Endothelial cell of umbilical vein (primary cell): Measurements from ENCODE around the gene LILRA6. TPM values are rescaled to one million over a fixed set of nuclear protein-coding genes. Genes with fewer than 3 reads are reported as not detected.

Source experiments
- BruUV-seq: library from RNA; stranded (reverse); fragments of 400-500 nt; replicated peaks from 2 replicates; lab custom pipeline; 2021; lab: Mats Ljungman, UMichigan
- CTCF ChIA-PET: fragments of 300-600, 350-600 bp; sonication (Branson Sonifier 250); formaldehyde crosslinking; loops from one replicate; lab custom pipeline; 2021; ENCODE audit warnings: antibody characterized with exemption, inconsistent platforms; lab: Charles Lee
- POLR2A ChIA-PET: fragments of 300-600, 350-600 bp; sonication (Branson Sonifier 250); formaldehyde crosslinking; loops from one replicate; lab custom pipeline; 2021; ENCODE audit warnings: antibody characterized with exemption, inconsistent platforms; lab: Charles Lee
- DNase-seq: peaks from one replicate; pipeline ENCODE4 v3.0.0-alpha.2; 2011; ENCODE audit warnings: low read depth, low spot score
- FAIRE-seq: peaks from 2 replicates; lab custom pipeline; 2011; peaks lifted over from hg19 to GRCh38; lab: Jason Lieb, UNC
- H2AFZ ChIP-seq: 2 replicates; pipeline ENCODE4 v1.6.0; 2012; ENCODE audit warnings: low read depth, low read length, control low read depth, inconsistent platforms
- H3K27ac ChIP-seq: 2 replicates; pipeline ENCODE4 v1.5.1; 2011; ENCODE audit warnings: low read depth, mild to moderate bottlenecking, control low read depth, low read length, moderate library complexity; ENCODE audit not compliant: insufficient read depth
- H3K27me3 ChIP-seq, 2 experiments: 2 replicates each; pipeline versions ENCODE4 v1.6.0 to v1.6.1; 2011; ENCODE audit warnings: low read length in 2 of 2, mixed read lengths in 1 of 2; ENCODE audit not compliant: control insufficient read depth in 2 of 2, insufficient read depth in 2 of 2
- H3K36me3 ChIP-seq, 2 experiments: 2 replicates in 1 of 2; 3 replicates in 1 of 2; pipeline ENCODE4 v1.5.1; 2011; ENCODE audit warnings: low read length in 2 of 2, mild to moderate bottlenecking in 1 of 2, moderate library complexity in 1 of 2; ENCODE audit not compliant: control insufficient read depth in 2 of 2, insufficient read depth in 2 of 2; ENCODE audit errors: extremely low read depth in 1 of 2
- H3K4me1 ChIP-seq: 3 replicates; pipeline ENCODE4 v1.5.1; 2011; ENCODE audit warnings: mild to moderate bottlenecking, low read length; ENCODE audit not compliant: control insufficient read depth, insufficient read depth; ENCODE audit errors: extremely low read depth
- H3K4me2 ChIP-seq: 2 replicates; pipeline ENCODE4 v1.6.1; 2011; ENCODE audit warnings: low read length, control low read depth, mixed read lengths; ENCODE audit not compliant: insufficient read depth
- H3K4me3 ChIP-seq, 3 experiments: fragments of 200-600 bp in 1 of 3; sonication (generic), shearing (Covaris generic) in 1 of 3; replicated peaks in 1 of 3; 2 replicates each; pipeline ENCODE4 v1.5.1; 2011 to 2016; ENCODE audit warnings: control low read depth in 3 of 3, low read length in 3 of 3, mild to moderate bottlenecking in 2 of 3, inconsistent platforms in 1 of 3, low read depth in 1 of 3, moderate library complexity in 1 of 3; ENCODE audit not compliant: insufficient read depth in 1 of 3
- H3K79me2 ChIP-seq: 2 replicates; pipeline ENCODE4 v1.6.0; 2012; ENCODE audit warnings: low read length, inconsistent platforms; ENCODE audit not compliant: control insufficient read depth, insufficient read depth
- H3K9ac ChIP-seq: replicated peaks from 2 replicates; pipeline ENCODE3; 2011; ENCODE audit warnings: low read length, control low read depth; ENCODE audit not compliant: insufficient read depth; ENCODE audit errors: extremely low read depth
- H3K9me1 ChIP-seq: replicated peaks from 3 replicates; pipeline ENCODE4 v1.6.0; 2011; ENCODE audit warnings: mild to moderate bottlenecking, low read length; ENCODE audit not compliant: control insufficient read depth, insufficient read depth; ENCODE audit errors: extremely low read depth
- H3K9me3 ChIP-seq: replicated peaks from 2 replicates; pipeline ENCODE4 v1.5.1; 2012; ENCODE audit warnings: low read length, inconsistent platforms; ENCODE audit not compliant: control insufficient read depth, insufficient read depth
- H4K20me1 ChIP-seq: replicated peaks from 2 replicates; pipeline ENCODE3; 2011; ENCODE audit warnings: mild to moderate bottlenecking, low read length; ENCODE audit not compliant: control insufficient read depth, insufficient read depth; ENCODE audit errors: extremely low read depth
- CTCF ChIP-seq, 2 donors: IDR thresholded peaks; 1 replicate in 1 of 2; 2 replicates in 1 of 2; pipeline ENCODE4 v1.5.1; 2011; ENCODE audit warnings: low read length in 2 of 2, mild to moderate bottlenecking in 2 of 2, moderate library complexity in 2 of 2, control low read depth in 1 of 2, inconsistent platforms in 1 of 2, low read depth in 1 of 2; ENCODE audit not compliant: insufficient read depth in 1 of 2; ENCODE audit errors: extremely low read depth in 1 of 2
- EZH2 ChIP-seq: IDR thresholded peaks from 2 replicates; pipeline ENCODE4 v1.6.1; 2012; ENCODE audit warnings: borderline replicate concordance, low read depth, mild to moderate bottlenecking, moderate library complexity, low read length, inconsistent platforms; ENCODE audit not compliant: severe bottlenecking
- FOS ChIP-seq: IDR thresholded peaks from 2 replicates; pipeline ENCODE4 v1.6.1; 2011; ENCODE audit warnings: mild to moderate bottlenecking, low read length, moderate library complexity, borderline replicate concordance; ENCODE audit not compliant: insufficient read depth
- JUN ChIP-seq: IDR thresholded peaks from 2 replicates; pipeline ENCODE4 v1.6.1; 2011; ENCODE audit warnings: borderline replicate concordance, low read depth; ENCODE audit not compliant: insufficient read length, insufficient read depth
- MYC ChIP-seq: IDR thresholded peaks from one replicate; pipeline ENCODE4 v1.6.1; 2011; ENCODE audit warnings: mild to moderate bottlenecking, low read depth, low read length
- POLR2A ChIP-seq: IDR thresholded peaks from 2 replicates; pipeline ENCODE4 v1.6.1; 2012; ENCODE audit warnings: low read depth, mild to moderate bottlenecking, control low read depth, low read length
- POLR2AphosphoS5 ChIP-seq: IDR thresholded peaks from 2 replicates; pipeline ENCODE4 v1.6.1; 2012; ENCODE audit warnings: low read depth, mild to moderate bottlenecking, control low read depth, low read length, moderate library complexity; ENCODE audit not compliant: insufficient read depth
- dilution Hi-C: fragments of 300-500 bp; cut with MboI; formaldehyde crosslinking; loops from one replicate; pipeline ENCODE4 v1.15.0; 2019; ENCODE audit warnings: low sequenced_read_pairs; ENCODE audit not compliant: extremely low pct_ligation_motif_present
- intact Hi-C: fragments of 100-400 bp; cut with micrococcal nuclease; formaldehyde crosslinking; loops from one replicate; pipeline ENCODE4 v1.10.0; 2022
- polyA plus RNA-seq, 4 experiments: library from polyadenylated mRNA; depleted of rRNA in 3 of 4; stranded (reverse) in 3 of 4; unstranded in 1 of 4; fragments of >200 nt; gene quantifications; 2 replicates each; pipeline versions ENCODE4 v1.2.1 to v1.2.3, GENCODE V29; 2011 to 2012; ENCODE audit warnings: missing spikeins in 1 of 4
- total RNA-seq: library from RNA; stranded (reverse); gene quantifications from 2 replicates; pipeline ENCODE4 v1.2.3, GENCODE V29; 2021

The LILRA6 gene
- total and polyA plus RNA-seq, 2 donors (not counting 3 experiments of a cell fraction or from before 2014, with no cell fraction given): not detected

- Histone ChIP-seq H3K27ac (no peak overlapping the region), H3K9me3 (no peaks in the 10 kb centered on the region), H3K79me2 (peaks cover 20% of the 10 kb centered on the region), H3K27me3 (no peaks in the 10 kb centered on the region), H3K4me2 (no peak overlapping the region), H3K4me3 (no peak overlapping the region), H2AFZ (no peak overlapping the region), H3K36me3 (peaks cover 5 to 8% of the 10 kb centered on the region in 2 experiments), H4K20me1 (peaks cover 3% of the 10 kb centered on the region), H3K9me1 (no peaks in the 10 kb centered on the region), H3K9ac (no peak overlapping the region), H3K4me1 (peaks cover 10% of the 10 kb centered on the region)
- TF ChIP-seq MYC: no peak
- TF ChIP-seq JUN: no peak
- no peak for TF ChIP-seq FOS
- no peak for TF ChIP-seq POLR2AphosphoS5
- no peak for TF ChIP-seq POLR2A
- no peak for TF ChIP-seq CTCF (IDR thresholded peaks at IDR 0.05; ENCODE audit: extremely low read depth in 1 of 2, insufficient read depth in 1 of 2, low read depth in 1 of 2, low read length in 2 of 2)
- TF ChIP-seq EZH2: no peak
- no TSS peak for BruUV-seq
- CTCF ChIA-PET: interaction anchor here (1.8 kb wide), 1 partner anchor 13 kb away, joined by 5 read pairs; no protein-coding TSS in a partner anchor
- DNase-seq: no peak
- FAIRE-seq: no peak
- POLR2A ChIA-PET: no interaction called here
- dilution Hi-C loops: no loop called here
- intact Hi-C loops: no loop called here
Measured at GRCh38 chr19:54197121-54197520, 45.5 kb downstream of the LILRA6 start.
